NB4 (cell line): ENCODE data around the gene ENOX2.

Experiments used
- DNase-seq: peaks from one replicate; pipeline ENCODE4 v3.0.0; 2010; ENCODE audit warnings: low read depth
- H3K4me3 ChIP-seq: one replicate; pipeline ENCODE4 v1.5.1; 2011; ENCODE audit warnings: mild to moderate bottlenecking, low read depth, low read length, moderate library complexity
- CTCF ChIP-seq: IDR thresholded peaks from one replicate; pipeline ENCODE4 v1.5.1; 2012; ENCODE audit warnings: low read depth, low read length
- MAX ChIP-seq: IDR thresholded peaks from 2 replicates; pipeline ENCODE4 v1.6.1; 2011; ENCODE audit warnings: low read depth, low read length
- MYC ChIP-seq: IDR thresholded peaks from 2 replicates; pipeline ENCODE4 v1.6.1; 2011; ENCODE audit warnings: low read depth, low read length
- POLR2A ChIP-seq: IDR thresholded peaks from 2 replicates; pipeline ENCODE4 v1.6.1; 2011; ENCODE audit warnings: mild to moderate bottlenecking; ENCODE audit not compliant: insufficient read length; ENCODE audit errors: extremely low read depth

Gene ENOX2

GRCh38 chrX:130916636-130917422 is 13.8 kb upstream of the ENOX2 start:
- H3K4me3 ChIP-seq = no peak overlapping the region
- peak; percentile 67 for DNase-seq
- TF ChIP-seq MAX = no peak
- TF ChIP-seq POLR2A = no peak
- TF ChIP-seq MYC = no peak
- TF ChIP-seq CTCF = peak; percentile 46

GRCh38 chrX:130915302-130915701 is 12.3 kb upstream of the ENOX2 start:
- H3K4me3 ChIP-seq = no peak overlapping the region
- peak; percentile 58 for DNase-seq
- TF ChIP-seq MAX (no peak), CTCF (no peak), MYC (no peak), POLR2A (no peak)

GRCh38 chrX:130909469-130910136 is 6.6 kb upstream of the ENOX2 start:
- no peak for TF ChIP-seq MYC
- TF ChIP-seq MAX = no peak
- no peak for TF ChIP-seq POLR2A
- TF ChIP-seq CTCF = no peak
- DNase-seq = no peak

GRCh38 chrX:130906776-130907175 is 3.8 kb upstream of the ENOX2 start:
- no peak for TF ChIP-seq MYC
- no peak overlapping the region for H3K4me3 ChIP-seq
- DNase-seq = no peak

More at GRCh38 chrX:130909469-130910136, 6.6 kb upstream of the ENOX2 start:
- H3K4me3 ChIP-seq = no peak overlapping the region

GRCh38 chrX:130902446-130902782 is 595 bp downstream of the ENOX2 start:
- no peak for DNase-seq
- peak overlapping the region; percentile 75 for H3K4me3 ChIP-seq
- TF ChIP-seq MYC (no peak), POLR2A (no peak), MAX (no peak), CTCF (no peak)

- no peak overlapping the region for H3K4me3 ChIP-seq
- TF ChIP-seq POLR2A (no peak), MYC (no peak), CTCF (no peak), MAX (no peak)
- DNase-seq = no peak
Observed at GRCh38 chrX:130896802-130897501, 6.1 kb downstream of the ENOX2 start.
